Measurements from ENCODE around the gene MCF2L. TPM values are rescaled to one million over a fixed set of nuclear protein-coding genes. Genes with fewer than 3 reads are reported as not detected.
"Not testable (repeated sequence)": the region's sequence is repeated elsewhere in the genome, so short reads cannot be mapped to it uniquely, and the experiment has no call there.

Gene MCF2L
- total RNA-seq, 1 donor from 2014 or later = 16.5 TPM

- Mint-ChIP-seq H3K4me1 (ENCODE audit: unreplicated experiment) (peaks cover 2% of the 10 kb centered on the region), H3K9me3 (ENCODE audit: unreplicated experiment) (no peaks in the 10 kb centered on the region), H3K27me3 (ENCODE audit: unreplicated experiment) (peaks cover 9% of the 10 kb centered on the region), H3K27ac (ENCODE audit: unreplicated experiment) (no peak overlapping the region), H3K4me3 (ENCODE audit: unreplicated experiment) (no peak overlapping the region), H3K36me3 (ENCODE audit: low read depth, unreplicated experiment) (peaks cover 4% of the 10 kb centered on the region)
- no peak for DNase-seq (ENCODE audit: low spot score)
- TF ChIP-seq CTCF (IDR thresholded peaks at IDR 0.05; ENCODE audit: unreplicated experiment) = no peak
Observed at GRCh38 chr13:113052971-113053370, 84.0 kb downstream of the MCF2L start.

GRCh38 chr13:113053376-113053775, 84.4 kb downstream of the MCF2L start:
- DNase-seq (ENCODE audit: low spot score) = no peak
- H3K27ac Mint-ChIP-seq (ENCODE audit: unreplicated experiment) = no peak overlapping the region
- no peak for TF ChIP-seq CTCF (IDR thresholded peaks at IDR 0.05; ENCODE audit: unreplicated experiment)
- peaks cover 2% of the 10 kb centered on the region for H3K4me1 Mint-ChIP-seq (ENCODE audit: unreplicated experiment)
- no peaks in the 10 kb centered on the region for H3K9me3 Mint-ChIP-seq (ENCODE audit: unreplicated experiment)
- H3K4me3 Mint-ChIP-seq (ENCODE audit: unreplicated experiment) = no peak overlapping the region
- peaks cover 4% of the 10 kb centered on the region for H3K36me3 Mint-ChIP-seq (ENCODE audit: low read depth, unreplicated experiment)
- peaks cover 9% of the 10 kb centered on the region for H3K27me3 Mint-ChIP-seq (ENCODE audit: unreplicated experiment)

GRCh38 chr13:113053801-113054604, 85.0 kb downstream of the MCF2L start:
- no peak for DNase-seq (ENCODE audit: low spot score)
- no peak overlapping the region for H3K27ac Mint-ChIP-seq (ENCODE audit: unreplicated experiment)
- no peaks in the 10 kb centered on the region for H3K9me3 Mint-ChIP-seq (ENCODE audit: unreplicated experiment)
- no peak overlapping the region for H3K4me3 Mint-ChIP-seq (ENCODE audit: unreplicated experiment)
- H3K27me3 Mint-ChIP-seq (ENCODE audit: unreplicated experiment) = peaks cover 9% of the 10 kb centered on the region
- peaks cover 4% of the 10 kb centered on the region for H3K36me3 Mint-ChIP-seq (ENCODE audit: low read depth, unreplicated experiment)
- H3K4me1 Mint-ChIP-seq (ENCODE audit: unreplicated experiment) = peaks cover 2% of the 10 kb centered on the region
- no peak for TF ChIP-seq CTCF (IDR thresholded peaks at IDR 0.05; ENCODE audit: unreplicated experiment)

- no peak overlapping the region for H3K27ac Mint-ChIP-seq (ENCODE audit: unreplicated experiment)
- H3K27me3 Mint-ChIP-seq (ENCODE audit: unreplicated experiment) = peaks cover 6% of the 10 kb centered on the region
- TF ChIP-seq CTCF (IDR thresholded peaks at IDR 0.05; ENCODE audit: unreplicated experiment) = no peak
- no peaks in the 10 kb centered on the region for H3K9me3 Mint-ChIP-seq (ENCODE audit: unreplicated experiment)
- no peak for DNase-seq (ENCODE audit: low spot score)
- H3K4me1 Mint-ChIP-seq (ENCODE audit: unreplicated experiment) = no peaks in the 10 kb centered on the region
- H3K4me3 Mint-ChIP-seq (ENCODE audit: unreplicated experiment) = no peak overlapping the region
- no peaks in the 10 kb centered on the region for H3K36me3 Mint-ChIP-seq (ENCODE audit: low read depth, unreplicated experiment)
Observed at GRCh38 chr13:113057084-113057483, 88.1 kb downstream of the MCF2L start.

- H3K4me3 Mint-ChIP-seq (ENCODE audit: unreplicated experiment); DNase-seq (ENCODE audit: low spot score); H3K27ac Mint-ChIP-seq (ENCODE audit: unreplicated experiment); H3K4me1 Mint-ChIP-seq (ENCODE audit: unreplicated experiment); H3K36me3 Mint-ChIP-seq (ENCODE audit: low read depth, unreplicated experiment); H3K9me3 Mint-ChIP-seq (ENCODE audit: unreplicated experiment); H3K27me3 Mint-ChIP-seq (ENCODE audit: unreplicated experiment): not testable (repeated sequence)
Observed at GRCh38 chr13:113057559-113057958, 88.5 kb downstream of the MCF2L start.
